HG03457 (cell line): ENCODE measurements around the gene C6orf89.

ENCODE experiments used
- ATAC-seq: cut with Tn5 transposase; IDR thresholded peaks from one replicate; pipeline ENCODE4 v1.9.1; 2021; ENCODE audit warnings: moderate number of reproducible peaks; ENCODE audit not compliant: unreplicated experiment

C6orf89 gene, protein sequence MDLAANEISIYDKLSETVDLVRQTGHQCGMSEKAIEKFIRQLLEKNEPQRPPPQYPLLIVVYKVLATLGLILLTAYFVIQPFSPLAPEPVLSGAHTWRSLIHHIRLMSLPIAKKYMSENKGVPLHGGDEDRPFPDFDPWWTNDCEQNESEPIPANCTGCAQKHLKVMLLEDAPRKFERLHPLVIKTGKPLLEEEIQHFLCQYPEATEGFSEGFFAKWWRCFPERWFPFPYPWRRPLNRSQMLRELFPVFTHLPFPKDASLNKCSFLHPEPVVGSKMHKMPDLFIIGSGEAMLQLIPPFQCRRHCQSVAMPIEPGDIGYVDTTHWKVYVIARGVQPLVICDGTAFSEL

DNA sequence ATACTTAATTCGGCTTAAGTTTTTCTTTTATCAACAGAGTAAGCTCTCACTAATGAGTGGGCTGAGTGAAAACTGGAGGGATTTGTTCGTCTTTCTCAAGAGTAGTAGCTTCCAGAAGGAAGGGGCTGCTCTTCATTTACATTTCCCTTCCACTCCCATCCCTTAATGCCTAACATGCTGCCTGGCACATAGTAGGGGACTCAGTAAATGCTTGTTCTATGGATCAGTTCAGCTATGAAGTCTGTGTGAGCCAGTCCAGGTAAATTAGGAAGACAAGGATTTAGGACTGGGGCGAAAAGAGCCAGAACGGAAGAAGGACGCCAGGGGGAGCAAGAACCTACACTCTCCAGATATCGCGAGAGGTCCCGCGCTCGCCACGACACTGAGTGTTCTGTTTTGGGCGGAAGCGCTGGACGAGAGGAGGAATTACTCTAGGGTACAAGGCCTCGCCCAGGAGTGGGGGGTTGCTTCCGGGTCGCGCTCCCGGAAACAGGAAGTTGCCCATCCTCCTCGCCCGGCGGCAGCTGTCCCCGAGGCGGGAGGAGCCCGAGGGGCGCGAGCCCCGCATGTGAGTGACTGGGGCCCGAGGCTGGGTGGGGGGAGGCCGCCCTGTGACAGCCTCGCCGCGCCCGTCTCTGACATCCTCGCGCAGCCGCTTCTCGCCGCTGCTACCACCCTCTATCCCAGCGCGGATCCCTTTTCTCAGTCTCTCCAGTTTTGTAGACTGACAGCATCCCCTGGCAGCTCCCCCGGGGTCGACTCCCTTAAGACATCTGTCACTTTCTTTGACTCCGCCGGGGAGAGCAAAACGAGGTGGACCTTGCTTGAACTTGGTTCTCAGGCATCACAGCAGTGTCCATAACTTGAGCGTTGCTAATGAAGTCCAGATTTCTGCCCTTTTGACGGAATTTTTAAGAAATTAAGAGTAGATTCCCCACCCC, at the start of gene C6orf89:
Gene C6orf89, plus strand, starts transcription at position 492 of the 941 bp plus-strand sequence. CDS start 13,493 bp downstream, outside the sequence.
- ATAC-seq = peak; percentile 92

DNA sequence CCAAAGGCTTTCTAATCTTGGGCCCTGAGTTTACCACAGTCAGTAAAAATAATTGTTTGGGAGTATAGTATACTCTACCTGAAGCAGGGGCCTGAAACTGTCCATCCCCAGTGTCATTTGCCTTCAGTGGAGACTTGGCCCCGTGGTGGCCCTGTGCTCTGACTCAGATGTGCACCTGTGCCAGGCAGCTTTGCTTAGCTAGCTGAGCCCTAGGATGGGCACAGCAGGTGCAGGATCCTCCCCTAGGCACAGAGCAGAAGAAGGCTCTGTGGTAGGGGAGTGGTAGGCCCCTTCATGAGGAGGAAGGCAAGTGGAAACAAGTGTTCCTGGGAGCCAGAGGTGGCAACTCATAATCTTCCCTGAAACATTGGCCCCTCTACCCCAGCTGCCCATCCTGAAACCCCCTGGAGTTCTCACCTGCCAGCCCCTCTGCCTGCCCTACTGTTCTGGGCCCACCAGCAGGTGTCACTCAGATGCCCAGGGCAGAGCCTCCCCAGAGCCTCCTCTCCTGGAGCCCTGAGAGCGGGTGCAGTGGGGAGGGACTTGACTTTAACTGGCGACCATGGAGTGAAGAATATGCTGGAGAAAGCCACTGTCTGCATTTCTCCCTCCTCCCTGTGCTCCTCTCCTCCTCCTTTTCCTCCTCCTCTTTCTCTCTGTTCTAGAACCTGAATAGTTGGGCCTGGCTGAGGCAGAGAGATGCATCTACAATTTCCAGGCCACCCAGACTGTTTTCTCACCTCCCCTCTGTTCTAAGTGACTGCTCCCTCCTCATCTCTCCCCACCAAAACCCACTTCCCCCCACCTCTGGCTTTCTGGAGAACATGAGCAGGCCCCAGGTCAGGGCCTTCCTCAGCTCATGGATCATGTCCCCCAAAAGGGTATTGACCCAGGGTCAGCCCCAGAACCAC, 49.4 kb upstream of the C6orf89 start:
- ATAC-seq = no peak

DNA sequence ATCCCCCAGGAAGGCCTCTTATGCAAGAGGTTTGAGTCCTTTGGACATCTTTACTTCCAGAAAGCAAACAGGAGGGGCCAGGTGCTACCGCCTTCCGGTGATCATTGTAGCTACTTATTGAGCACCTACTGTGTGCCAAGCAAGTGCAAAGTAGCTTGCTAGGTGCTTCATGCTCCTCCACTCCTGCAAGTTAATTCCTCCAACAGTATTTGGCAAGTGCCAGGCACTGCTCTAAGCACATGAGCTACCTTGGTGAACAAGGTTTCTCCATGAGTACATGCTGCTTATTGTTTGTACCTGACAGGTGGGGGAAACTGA, 48.8 kb upstream of the C6orf89 start:
- ATAC-seq = no peak

GRCh38 chr6:36837686-36838085, 48.1 kb upstream of the C6orf89 start:
- ATAC-seq = no peak

GRCh38 chr6:36838896-36839748, 46.6 kb upstream of the C6orf89 start, which contains the start of gene CPNE5:
TSS of gene CPNE5 (minus strand) at chr6:36839444. CDS start at chr6:36839377, 67 bp downstream.
- ATAC-seq = no peak

- ATAC-seq = no peak
These were observed 45.9 kb upstream of the C6orf89 start for GRCh38 chr6:36839749-36840431.

- no peak for ATAC-seq
These were observed 45.0 kb upstream of the C6orf89 start for GRCh38 chr6:36840432-36841403.

GRCh38 chr6:36841756-36842155, 44.0 kb upstream of the C6orf89 start:
- no peak for ATAC-seq

- no peak for ATAC-seq
These were observed 42.6 kb upstream of the C6orf89 start for GRCh38 chr6:36843170-36843569.

DNA sequence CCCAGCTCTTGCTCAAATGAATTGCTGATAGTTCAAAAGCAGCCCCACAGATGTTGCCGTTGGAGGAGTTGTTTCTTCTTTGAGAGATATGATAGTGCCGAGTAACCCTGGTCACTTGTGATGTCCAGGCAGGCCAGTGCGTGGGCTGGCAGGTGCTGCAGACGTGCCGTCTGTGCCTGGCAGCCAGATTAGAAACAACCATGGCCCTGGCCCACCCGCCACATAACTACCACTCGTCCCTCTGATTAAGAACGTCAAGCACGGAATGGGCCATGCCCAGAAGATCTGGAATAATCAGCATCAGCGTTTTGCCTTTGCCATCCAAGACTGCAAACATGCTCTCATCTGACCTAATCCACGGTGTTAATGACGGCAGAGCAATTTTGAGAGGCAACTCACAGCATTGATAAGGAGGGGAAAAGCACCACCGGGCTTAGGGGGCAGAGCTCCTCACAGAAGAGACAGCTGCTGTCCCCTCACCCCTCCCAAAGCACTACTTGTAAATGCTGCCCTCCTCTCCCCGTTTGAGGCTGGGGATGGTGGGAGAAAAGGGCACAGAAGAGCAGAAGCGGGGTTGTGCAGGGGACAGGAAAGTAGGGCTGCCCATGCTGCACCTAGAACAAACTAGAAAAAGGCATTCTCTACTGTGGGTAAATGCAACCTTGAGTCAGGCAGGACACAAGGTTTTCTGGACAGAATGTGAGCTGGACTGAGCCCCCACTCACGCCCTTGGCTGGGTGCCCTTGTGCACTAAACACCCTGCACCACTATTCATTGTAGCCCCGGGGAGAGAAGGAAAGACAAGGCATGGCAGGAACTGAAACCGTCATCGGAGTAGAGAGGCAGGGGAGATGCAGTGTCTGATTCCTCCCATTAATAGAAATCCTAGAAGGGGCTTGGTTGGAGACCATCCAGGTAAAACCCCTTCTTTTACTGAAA, 41.3 kb upstream of the C6orf89 start:
- ATAC-seq = no peak

GRCh38 chr6:36845233-36845632, 40.5 kb upstream of the C6orf89 start:
- no peak for ATAC-seq

DNA sequence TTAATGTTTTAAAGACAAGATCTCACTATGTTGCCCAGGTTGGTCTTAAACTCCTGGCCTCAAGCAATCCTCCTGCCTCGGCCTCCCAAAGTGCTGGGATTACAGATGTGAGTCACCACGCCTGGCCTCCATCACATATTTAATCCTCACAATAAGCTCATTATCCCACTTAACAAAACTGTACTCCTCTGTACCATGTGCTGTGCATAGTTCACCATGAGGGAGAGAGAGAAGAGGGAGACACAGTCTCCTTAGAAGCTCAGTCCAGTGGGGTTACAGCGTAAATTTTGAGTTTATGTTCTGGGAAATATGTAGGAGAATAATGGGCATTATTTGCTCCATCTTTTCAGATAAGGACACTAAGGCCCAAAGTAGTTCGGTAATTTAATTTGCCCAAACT, 38.6 kb upstream of the C6orf89 start:
- no peak for ATAC-seq

GRCh38 chr6:36847991-36848390, 37.8 kb upstream of the C6orf89 start:
- no peak for ATAC-seq

GRCh38 chr6:36848658-36849441, 36.9 kb upstream of the C6orf89 start:
- no peak for ATAC-seq

DNA sequence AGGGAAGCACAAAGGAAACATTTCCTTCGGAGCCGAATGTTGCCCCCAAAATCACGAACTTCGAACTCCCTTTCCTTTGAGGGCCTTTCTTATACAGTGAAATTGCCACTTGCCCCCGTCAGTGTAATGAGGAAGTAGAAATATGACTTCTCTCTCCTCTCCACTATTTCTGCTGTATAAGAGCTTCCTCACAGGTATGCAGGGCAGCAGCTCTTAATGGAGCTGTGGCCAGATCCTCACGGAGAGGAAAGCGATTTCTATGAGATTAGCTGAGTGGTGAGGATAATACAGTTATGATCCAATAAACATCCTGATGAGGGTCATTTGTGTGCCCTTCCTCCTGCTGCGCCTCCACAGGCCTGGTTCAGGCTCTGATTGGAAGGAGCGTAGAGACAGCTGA, 35.7 kb upstream of the C6orf89 start:
- ATAC-seq = no peak

DNA sequence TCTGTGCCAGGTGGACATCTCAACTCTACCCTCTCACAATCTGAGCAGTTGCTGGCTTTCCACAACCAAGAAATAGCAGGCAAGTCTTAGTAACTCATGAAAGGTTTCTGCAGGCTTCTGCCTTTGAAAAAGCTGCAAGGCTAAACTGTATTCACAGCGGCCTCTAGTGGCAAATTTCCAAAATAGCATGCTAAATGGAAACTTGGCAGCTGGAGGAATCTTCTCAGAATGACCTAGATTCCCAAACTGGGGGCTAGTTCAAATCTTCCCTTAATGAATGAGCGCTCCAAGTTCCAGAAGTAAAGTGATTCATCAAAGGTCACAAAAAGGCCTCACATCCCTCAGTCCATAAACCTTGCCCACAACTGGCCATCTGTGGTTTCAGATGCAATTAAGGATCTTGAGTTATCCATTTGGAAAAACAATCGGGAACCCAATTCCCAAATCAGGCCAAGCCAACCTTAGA, 34.6 kb upstream of the C6orf89 start:
- no peak for ATAC-seq
